Activated naive CD4-positive, alpha-beta T cell (primary cell): ENCODE results near the gene GNA12.

Source experiments
- DNase-seq, 4 experiments: peaks; one replicate each; lab custom pipeline; 2025; lab: John Stamatoyannopoulos, UW

Gene GNA12

DNA sequence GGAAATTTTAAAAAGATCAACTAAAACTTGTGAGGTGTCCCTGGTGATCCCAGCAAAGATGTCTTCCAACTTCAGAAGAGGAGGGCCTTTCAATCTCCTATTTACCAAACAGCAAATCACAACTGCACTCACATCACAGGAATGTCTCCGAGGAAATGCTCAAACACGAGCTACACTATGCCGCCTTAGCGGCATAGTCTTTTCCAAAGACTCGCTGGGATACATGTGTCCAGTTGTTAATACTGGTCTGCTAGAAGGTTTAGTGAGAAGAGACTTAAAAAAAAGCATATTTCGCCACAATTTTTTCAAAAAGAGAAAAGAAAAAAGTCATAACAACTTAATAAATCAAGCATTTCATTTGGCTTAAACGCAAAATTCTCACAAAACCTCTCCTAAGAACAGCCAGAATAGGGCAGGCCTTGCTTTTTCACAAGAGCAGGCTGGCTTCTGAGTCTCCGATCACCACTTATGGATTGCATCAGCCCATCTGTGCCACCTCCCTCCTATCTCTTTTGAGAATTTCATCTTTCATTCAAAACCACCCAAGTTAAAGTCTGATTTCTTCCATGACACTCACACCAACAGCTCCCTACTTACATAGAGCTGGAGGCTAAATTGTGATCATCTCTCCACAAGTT is 66.1 kb downstream of the GNA12 start:
- no peak for DNase-seq

- no peak for DNase-seq
These were observed 67.7 kb downstream of the GNA12 start for GRCh38 chr7:2776401-2776800.

DNA sequence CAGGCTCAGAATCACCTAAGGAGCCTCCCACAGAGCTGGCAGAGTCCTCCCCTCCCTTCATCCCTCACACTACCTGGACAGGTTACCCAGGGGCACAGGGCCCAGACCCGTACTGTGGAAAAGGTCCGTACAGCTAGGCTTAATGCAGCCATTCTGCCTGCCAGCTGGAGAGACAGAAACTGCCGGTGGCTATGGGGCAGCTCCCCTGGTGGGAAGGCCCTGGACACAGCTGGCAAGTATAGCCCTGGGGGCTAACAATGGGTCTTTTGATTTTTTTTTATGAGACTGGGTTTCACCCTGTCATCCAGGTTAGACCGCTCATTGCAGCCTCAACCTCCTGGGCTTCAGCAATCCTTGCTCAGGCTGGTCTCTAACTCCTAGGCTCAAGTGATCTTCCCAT is 68.3 kb downstream of the GNA12 start:
- no peak for DNase-seq

DNA sequence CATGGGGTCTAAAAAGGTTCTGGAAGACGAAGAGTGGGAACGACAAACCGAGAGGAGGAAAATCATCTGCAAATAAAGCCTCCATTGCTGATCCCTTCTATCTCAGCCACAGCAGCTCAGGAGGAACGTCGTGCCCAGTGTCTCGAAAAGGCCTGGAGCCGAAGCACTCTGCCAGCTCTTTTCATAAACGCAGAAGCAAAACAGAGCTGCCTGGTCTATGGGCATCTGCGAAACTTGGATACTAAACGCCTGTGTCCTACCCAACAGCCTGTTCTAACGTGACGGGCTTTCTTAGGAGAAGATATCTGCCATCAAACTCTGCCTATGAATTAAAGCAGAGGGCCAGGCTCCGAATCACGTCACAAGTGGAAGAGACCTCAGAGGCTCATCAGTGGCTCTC is 68.7 kb downstream of the GNA12 start:
- DNase-seq: no peak

DNA sequence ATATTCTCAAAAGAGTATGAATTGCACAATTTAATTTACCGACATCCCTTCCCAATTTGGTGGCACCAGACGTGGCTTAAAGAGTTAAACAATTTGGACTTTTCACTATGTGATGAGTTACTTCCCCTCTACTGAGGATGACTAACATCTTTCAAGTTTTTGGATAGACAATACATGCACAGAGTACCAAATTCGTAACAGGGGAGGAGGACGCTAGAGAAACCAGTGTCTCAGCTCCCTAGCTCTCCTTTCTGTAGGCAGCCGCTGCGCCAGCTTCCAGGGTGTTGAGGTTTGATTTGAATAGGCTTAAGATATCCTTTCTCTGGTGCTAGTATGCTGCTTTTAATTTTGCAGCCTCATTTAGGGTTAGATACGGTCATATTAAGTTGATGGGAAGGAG is 69.2 kb downstream of the GNA12 start:
- no peak for DNase-seq

- no peak for DNase-seq
These were observed 69.8 kb downstream of the GNA12 start for GRCh38 chr7:2774280-2774679.

DNA sequence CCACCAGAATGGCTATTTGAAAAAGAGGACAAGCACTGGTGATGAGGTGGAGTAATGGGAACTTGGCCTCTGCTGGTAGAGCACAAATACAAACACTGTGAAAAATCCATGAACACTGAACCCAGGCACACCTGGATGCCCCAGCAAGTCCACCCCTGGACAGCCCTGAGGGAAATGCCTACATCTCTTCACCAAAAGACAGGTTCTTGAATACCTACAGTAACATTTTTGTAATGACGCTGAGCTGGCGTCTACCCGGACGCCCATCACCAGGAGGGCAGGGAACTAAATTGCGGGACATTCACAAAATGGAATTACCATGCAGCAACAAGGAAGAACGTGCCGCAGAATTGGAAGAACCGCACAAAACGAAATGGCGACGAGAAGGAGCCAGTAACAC is 70.5 kb downstream of the GNA12 start:
- DNase-seq: no peak

DNA sequence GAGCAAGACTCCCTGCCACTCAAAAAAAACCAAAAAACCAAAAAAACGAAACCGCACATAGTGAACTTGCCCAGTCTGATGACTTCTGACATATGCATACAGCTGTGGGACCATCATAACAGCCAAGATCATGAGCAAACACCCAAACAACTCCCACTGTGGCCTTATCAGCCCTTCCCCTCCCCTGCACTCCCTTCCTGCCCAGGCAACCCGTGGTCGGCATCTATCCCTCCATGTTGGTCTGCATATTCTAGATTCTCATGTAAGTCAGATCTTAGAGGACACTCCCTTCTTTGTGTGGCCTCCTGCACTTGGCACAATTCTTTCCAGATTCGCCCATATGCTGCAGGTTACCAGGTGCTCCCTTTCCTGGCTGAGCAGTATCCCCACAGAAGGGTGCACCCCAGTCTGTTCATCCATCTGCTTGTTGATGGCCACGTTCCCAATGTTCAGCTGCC is 72.8 kb downstream of the GNA12 start:
- no peak for DNase-seq

GRCh38 chr7:2764621-2765020 is 79.5 kb downstream of the GNA12 start:
- no peak for DNase-seq

DNA sequence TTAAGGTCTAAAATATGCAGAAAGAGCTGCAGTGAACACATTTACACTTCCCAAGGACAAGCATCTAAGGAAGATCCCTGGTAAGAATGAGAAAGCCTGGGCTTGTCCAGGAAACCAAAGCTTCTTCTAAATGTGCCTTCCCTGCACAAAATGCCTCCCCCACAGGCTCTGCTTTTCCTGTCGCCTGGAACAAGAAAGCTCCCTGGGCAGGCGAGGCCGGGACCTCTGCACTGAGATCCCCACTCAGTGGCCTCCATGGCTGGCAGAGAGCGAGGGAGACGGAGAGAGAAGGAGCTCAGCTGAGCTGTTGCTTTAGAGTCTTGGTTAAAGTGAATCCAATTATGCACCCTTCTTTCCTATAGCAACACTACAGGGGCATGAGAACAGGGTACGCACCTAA is 80.5 kb downstream of the GNA12 start:
- DNase-seq: no peak

- no peak for DNase-seq
These were observed 82.2 kb downstream of the GNA12 start for GRCh38 chr7:2761801-2762497.

- no peak for DNase-seq
These were observed 82.9 kb downstream of the GNA12 start for GRCh38 chr7:2761131-2761624.

DNA sequence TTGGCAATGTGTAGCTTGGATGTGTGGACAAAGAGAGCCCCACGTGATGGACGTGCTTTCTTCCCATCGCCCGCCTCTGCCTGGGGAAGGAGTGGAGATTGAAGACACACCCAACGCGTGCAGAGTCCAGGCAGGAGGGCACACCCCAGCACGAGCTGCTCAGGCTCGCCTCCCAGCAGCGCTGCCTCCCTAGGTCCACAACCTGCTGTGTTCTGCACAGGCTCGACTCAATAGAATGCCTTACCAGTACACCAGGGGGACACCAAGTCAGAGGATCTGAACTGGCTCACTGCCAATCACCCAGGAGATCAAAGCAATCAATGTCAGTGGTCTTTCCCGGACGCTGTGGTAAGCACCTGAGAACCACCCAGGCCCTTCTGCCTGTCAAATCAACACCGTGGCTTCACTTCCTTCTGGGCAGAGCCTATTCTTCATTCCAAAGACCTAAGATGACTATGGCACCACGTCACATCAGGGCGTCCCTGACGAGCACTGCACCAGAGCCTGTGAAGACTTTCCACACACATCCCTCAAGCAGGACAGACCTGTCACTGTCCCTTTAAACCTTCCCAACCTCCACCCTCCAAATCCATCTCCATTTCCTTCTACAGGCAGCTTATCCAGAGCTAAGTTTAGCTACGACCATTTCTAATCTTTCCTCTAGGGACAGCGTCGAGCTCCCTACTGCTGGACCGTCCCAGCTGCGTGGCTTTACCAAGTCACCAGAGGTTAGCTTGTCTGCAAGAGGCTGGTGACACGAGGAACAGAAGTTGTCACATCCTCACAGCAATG is 83.8 kb downstream of the GNA12 start:
- DNase-seq: no peak

DNA sequence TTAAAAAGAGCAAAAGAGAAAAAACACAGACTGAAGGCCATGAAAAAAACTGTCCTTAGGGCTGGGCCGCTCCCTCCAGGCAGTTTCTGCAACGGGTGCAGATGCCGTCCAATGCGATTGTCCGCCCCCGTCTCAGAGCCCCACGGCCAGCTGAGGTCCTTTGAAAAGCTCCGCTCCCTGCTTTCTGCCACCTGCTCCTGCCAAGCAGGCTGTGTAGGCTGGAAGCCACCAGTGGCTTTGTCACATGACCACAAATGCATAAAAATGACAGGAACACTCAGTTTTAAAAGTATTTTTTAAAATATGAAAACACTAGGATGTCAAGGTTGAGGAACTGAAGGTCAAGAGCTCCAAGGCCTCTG is 84.4 kb downstream of the GNA12 start:
- DNase-seq: no peak

- no peak for DNase-seq
These were observed 85.2 kb downstream of the GNA12 start for GRCh38 chr7:2758673-2759616.

DNA sequence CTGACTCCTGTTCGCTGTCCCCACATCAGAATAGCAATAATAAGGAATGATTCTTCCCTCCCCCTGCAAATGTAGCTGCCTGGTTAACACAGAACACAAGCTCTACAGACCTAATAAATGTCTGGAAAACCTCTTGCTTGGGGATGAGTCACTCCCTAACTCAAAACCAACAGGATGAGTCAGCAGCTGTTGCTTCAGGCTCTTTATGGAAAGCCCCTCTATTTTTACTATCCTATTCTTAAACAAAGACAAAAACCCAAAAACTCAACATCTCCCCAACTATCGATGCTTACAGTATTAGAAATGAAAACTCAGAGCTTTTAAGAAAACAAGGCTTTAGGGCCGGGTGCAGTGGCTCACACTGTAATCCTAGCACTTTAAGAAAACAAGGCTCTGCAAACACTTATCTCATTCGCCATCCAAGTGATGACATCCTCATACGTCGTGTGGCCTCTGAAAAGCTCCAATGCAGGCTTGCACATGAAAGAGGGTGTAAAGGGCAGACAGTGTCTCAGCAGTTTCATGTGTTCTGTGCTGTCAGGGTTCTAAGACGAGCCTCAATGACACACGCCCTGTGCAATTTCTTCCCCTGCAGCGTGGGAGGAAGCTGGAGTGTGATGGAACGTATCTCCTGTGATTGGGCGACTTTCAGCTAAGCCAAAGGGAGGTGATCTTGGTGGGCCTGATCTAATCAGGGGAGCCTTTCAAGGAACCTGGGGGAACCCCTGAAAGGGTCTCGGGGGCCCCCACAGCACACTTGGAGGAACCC is 86.0 kb downstream of the GNA12 start:
- DNase-seq: peak in 1 of 4 experiments; percentile 18

DNA sequence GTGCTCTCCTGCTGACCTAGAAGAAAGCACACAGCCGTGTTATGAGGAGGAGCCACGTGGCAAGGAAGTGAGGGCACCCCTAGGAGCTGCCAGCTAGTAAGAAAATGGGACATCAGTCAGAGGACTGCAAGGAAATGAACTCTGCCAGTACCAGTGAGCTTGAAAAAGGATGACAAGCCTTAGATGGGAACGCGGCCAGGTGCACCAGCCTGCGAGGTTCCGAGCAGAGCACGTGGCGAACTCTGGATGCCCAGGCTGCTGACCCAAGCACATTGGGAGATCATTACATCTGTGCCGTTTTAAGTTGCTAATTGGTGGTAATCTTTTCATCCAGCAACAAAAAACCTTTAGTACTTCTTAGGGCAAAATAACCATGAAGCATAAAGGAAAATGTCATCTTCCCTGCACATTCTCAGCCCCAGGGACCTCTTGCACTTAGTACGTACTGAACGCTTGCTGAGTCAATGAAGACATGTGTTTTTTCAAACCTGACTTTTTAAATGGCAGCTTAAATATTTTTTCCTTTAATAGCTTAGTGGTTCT is 86.7 kb downstream of the GNA12 start:
- DNase-seq: no peak

- no peak for DNase-seq
These were observed 88.6 kb downstream of the GNA12 start for GRCh38 chr7:2755531-2755930.

DNA sequence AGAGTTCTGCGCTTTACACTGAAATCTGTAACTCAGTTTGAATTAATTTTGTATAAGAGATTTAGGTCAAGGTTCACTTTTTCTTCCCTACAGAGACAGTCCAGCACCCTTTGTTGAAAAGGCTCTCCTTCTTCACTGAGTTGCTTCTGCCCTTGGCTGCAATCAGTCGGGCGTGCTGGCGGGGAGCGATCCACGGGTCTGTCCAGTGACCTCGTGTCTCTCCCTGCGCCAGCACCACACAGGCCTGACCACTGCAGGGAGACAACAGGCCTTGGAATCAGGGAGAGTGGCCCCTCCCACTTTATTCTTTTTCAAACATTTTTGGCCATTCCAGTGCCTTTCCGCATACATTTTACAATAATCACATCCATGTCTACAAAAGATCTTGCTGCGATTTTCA is 89.2 kb downstream of the GNA12 start:
- DNase-seq: no peak

- no peak for DNase-seq
These were observed 90.0 kb downstream of the GNA12 start for GRCh38 chr7:2754086-2754485.

DNA sequence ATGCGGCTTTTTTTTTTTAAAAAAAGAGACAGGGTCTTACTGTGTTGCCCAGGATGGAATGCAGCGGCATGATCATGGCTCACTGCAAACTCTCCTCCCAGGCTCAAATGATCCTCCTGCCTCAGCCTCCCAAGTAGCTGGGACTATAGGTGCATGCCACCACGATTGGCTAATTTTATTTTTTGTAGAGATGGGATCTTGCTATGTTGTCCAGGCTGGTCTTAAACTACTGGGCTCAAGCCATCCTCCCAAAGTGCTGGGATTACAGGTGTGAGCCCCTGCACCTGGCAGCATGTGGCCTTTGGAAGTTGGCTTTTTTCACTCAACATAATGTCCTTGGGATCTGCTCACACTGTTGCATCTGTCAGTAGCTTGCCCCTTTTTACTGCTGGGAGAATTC is 91.0 kb downstream of the GNA12 start:
- no peak for DNase-seq
